Activated T-cell treated with anti-CD3 and anti-CD28 coated beads, Interleukin-2, amount 50 U/mL, for 1 hour (primary cell): ENCODE results near the gene LAMP5.

Experiments used
- DNase-seq: peaks from one replicate; pipeline ENCODE4 v3.0.0-alpha.2; 2020

The LAMP5 gene

DNA sequence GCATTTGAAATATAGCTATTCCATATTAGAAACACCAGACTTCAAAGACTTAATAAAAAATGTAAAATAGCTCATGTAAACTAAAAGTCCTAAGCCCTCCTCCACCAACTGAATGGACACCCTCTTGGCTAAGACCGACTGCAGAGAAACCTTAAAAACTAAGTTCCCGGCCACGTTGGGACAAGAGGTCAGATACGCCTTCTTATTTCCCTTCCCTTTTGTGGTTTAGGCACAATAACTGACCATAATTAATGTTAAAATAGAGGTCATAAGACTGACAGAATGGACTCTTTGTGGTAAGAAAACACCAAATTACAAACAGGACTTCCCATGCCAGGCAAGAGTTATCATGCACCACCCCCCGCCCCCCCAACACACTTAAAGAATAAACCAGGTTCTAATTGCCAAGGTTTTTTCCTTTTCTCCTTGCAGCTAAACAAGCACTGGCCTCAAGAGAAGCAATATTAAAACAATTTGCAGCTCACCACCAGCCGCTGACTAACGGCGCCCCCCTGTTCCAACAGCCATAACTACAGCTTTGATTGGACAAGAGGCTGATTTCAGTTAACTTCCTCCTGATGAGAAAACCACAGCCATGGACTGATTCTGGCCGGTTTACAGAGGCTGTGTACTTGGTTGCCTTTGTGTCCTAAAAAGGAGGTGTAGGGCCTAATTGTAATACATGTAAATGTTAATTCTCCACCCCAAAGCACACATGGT is 10.7 kb upstream of the LAMP5 start:
- no peak for DNase-seq

DNA sequence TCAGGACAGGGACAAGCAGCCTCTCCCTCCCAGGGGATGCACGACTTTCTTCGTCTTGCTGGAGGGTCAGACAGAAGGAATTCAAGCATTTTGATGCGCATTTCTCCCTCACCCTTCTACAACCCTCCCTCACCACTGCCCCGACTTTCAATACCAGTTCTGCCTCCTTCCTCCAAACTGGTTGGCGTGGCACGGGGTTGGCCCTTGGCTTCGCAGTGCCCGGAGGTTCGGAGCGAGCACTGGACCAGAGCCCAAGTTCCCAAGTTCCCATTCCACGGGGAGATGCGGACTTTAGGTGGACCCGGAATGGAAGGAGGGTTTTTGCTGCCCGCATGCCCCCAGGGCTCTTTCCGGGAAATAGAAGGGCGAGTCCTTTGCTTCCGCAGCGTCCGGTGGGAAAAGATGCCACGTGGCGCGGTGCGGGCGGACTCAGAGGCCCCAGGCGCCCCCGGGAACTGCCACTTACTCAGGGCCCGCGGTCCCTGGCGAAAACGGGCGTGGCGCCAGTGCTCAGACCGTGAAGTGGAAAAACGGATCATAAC is 8.0 kb upstream of the LAMP5 start:
- DNase-seq: no peak

DNA sequence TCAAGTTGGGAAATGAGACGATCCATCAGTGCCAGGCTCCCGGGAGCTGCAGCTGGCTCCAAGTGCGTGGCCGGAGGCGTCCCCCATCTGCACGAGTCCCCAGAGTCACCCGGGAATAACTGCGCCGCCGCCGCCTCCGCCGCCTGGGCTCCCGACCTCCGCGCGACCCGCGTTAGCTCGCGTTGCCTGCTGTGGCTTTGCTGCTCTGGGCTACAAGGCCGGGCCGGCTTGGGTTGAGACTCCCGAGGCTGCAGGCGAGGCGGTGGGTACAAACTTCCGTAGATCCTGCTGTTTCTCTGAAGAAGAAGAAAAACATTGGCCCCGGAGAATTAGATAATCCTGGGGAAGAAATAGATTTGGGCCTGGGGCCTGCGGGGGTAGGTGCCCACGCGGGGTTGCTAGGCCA is 7.4 kb upstream of the LAMP5 start:
- no peak for DNase-seq

DNA sequence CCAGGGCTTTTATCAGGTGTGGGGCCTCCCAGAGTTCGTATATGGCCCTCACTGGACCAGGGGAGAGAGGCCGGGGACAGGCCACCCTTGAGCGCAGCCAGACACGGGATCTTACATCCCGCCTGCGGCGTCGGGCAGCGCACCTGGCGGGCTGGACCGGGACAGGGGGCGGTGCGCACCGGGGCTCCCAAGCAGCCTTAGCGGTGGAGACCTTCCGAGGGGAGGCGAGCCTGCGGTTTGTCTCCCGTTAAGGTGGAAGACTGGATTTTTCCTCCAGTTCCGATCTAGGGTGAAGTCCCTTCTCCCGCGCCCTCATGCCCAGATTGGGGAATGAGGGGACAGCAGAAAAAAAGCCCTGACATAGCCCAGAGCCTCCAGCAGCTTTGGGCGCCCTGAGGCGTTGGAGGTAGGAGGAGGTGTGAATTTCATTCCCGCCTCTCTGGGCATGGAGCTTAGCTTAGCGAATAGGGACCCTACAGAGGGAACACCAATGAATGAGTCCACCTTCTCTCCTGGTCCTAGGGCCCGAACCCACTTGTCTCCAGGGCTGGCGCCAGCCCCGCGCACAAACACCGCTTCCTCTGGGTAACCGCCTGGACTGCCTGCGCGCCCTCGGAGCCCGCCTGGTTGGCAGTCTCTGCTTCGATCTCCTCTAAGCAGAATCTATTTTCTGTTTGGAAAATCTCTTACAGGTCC is 6.7 kb upstream of the LAMP5 start:
- no peak for DNase-seq

DNA sequence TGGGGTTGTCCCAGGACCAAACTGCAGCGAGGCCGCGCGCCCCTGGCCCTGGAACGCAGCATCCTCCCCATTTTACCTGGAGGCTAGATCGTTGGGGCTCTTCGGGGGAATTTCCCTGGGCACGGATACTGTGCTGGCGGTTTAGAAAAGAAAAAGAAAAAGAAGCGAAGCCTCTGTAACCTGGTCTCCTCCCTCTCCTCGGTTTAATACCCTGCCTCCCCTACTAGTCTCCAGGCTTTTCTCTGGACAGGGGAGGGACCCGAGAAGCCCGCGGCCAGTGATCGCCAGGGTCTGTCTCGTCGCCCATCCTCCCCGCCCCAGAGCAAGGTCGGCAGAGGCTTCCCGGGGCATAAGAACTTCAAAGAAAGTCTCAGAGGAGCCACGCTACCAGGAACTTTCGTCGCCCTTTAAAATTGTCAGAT is 6.1 kb upstream of the LAMP5 start:
- no peak for DNase-seq

DNA sequence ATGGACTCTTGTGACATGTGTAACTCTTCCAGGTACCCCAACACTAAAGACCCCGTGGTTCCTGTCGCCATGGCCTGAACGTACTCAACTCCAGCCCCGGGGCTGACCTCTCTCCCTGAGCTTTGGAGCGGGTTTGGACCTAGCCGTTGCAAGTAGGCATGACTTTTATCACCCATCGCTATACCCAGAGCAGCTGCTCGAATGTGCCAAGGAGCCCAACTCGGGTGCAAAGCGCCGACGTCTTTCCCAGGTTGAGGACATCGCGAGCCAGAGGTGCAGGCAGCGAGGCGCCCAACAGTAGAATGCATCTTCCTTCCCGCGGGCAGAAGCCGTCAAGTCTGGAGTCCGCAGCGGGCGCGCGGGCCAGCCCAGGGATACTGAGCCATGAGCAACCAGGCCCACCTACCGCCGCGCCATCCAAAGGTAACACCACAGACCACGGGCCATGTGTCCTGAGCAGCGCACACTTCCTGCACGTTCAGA is 5.7 kb upstream of the LAMP5 start:
- no peak for DNase-seq

DNA sequence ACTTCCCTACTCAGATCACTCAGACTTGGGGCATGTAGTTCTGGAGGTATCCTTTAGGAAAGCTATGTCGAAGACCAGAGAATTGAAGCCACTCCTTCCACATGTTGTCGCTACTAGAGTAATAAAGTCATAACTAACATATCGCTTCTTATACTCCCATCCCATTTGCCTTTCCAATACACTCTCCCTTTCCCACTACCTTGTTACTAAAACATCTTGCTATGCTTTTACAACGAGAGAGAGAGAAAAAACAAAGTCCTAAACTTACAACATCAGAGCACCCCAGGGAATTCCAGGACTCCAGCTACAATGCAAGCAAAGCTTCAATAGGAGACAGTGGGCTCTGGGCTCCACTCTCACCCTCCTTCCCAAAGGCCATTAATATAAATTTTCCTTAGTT is 5.1 kb upstream of the LAMP5 start:
- no peak for DNase-seq

DNA sequence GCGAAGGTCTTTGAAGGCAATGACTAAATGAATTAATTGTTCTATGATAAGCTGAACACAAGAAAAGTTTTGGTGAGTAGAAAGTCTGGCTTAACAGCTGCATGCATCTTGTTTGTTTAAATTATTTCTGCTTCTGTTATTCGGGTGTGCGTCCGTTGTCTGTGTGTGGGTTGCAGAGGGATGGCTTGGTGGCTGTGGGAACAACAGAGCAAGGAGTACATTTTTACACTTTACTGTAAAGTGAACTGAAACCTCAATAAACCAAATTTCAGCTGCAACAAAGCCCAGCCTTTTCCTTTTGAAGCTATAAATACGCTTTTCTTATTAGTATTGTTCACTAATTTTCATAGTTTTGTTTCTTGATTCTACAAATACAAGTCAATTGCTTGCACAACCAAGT is 3.5 kb upstream of the LAMP5 start:
- no peak for DNase-seq

DNA sequence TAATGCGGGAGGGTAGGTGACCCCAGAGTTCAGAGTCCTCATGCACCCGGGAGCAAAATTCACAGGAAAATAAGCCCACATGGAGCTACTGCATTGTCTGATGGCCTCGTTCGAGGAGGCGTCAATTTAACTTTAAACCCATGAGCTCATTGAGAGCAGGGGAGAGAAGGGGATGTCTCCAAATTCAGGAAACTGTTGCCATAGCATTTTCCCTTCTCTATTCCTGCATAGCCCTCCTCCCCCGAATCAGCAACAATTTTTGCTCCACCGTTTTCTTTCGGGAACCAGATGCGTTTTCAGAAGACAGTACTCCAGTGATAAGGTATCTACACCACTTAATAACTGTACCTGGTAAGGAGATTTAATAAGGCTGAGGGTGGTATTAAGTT is 324 bp upstream of the LAMP5 start:
- no peak for DNase-seq

DNA sequence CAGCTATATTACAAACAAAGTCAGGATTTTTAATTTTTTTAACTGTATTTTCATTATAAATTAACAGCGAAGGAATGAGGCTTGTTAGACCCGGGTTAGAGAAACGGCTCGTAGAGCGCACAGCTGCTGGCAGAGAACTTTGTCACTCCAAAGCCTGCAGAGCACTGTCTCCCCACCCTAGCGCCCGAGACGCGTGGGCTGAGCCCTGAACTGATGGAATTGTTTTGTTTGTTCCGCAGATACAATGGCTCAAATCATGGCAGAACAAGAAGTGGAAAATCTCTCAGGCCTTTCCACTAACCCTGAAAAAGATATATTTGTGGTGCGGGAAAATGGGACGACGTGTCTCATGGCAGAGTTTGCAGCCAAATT is 810 bp downstream of the LAMP5 start:
- DNase-seq: no peak

DNA sequence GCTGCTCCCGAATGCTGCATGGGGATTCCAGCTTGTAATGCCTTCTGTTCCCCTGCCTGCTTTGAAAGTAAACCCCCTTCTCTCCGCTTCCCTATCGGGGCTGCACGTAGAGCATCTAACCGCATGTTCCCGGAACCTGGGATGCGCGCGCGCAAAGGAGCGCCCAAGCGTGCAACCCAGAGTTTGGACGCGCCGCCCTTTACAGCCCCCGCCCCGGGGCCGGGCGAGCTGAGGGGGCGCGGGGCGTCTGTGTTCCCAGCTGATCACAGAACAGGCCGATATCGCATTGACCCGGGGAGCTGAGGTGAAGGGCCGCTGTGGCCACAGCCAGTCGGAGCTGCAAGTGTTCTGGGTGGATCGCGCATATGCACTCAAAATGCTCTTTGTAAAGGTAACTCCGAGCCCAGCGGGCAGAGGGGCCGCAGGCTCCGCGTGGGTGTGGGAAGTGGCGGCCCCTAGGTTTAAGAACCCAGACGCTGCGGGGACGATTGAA is 1.4 kb downstream of the LAMP5 start:
- DNase-seq: no peak

DNA sequence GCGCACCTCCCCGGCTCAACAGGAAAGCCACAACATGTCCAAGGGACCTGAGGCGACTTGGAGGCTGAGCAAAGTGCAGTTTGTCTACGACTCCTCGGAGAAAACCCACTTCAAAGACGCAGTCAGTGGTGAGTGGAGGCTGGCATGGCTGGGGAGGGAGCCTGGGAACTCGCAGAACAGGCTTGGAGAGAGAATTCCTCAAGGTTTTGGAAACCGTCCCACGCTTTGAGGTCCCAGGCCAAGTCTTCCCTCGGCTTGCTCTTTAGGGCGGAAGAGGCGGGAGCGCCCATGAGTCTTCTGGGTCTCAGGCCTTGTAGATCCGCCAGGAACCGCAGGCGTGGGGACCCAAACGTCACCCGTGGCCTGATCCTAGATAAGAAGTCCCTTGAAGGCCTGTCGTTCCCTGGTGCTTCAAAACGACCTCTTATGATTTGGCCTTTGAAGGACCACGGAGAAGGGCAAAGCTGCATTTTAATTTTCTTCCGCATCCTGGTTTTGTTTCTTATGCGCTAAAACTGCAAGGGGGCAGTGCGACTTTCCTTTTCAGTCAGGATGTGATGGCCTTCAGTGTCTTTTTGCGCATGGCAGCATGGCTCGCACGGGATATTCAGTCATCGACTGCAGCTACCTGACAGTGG is 2.0 kb downstream of the LAMP5 start:
- no peak for DNase-seq

DNA sequence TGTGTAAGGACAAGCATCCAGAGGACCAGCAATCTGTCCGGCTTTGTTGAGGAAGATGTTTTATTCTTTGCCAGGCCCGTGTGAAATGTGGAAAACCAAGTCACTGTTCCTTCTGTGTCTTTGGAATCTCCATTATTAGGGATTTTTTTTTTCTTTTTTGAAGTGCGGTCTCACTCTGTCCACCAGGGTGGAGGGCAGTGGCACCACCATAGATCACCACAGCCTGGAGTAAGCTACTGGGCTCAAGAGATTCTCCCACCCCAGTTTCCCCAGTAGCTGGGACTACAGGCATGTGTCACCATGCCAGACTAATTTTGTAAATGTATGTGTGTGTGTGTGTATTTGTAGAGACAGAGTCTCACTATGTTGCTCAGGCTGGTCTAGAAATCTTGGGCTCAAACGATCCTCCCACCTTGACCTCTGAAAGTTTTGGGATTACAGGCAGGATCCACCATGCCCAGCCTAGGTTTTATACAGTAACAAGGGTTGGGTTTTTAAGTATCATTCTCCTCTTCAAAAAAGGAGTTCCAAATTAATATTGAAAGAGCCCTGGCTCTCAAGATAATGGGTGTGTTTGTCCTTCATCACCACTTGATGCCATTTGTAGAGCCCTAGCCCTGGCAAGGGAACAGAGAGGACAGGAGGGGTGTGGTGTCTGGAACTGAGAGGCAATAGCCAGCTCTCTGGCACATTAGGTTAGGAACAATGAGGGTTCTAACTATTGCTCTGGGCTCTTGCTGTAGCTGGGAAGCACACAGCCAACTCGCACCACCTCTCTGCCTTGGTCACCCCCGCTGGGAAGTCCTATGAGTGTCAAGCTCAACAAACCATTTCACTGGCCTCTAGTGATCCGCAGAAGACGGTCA is 3.1 kb downstream of the LAMP5 start:
- DNase-seq: no peak

DNA sequence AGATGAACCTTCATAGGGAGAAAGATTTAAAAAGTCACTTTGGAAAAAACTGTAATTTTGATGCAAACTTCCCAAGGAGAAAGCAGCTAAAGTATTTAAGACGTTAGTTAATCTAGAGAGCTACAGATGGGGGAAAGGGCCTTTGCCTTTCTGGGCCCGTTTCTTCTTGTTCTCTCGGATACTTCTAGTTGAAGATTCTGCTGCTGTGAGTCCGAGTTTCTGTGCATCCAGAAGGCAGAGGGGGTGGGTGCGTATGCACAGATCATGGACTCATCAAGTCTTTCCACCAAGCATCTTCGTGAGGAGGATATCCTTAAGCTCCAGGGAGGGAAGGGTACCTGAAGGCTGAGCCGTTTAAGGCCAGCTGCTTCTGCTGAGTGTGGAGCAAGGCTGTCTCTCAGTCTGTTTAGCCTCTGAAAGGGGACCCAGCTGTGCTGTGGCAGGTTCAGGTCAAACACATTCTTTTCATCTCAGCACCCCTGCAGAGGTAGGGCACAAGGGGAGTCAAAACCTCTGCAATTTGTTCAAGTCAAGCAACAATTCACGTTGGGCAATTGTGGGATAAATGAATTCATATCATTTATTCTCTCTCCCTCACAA is 4.3 kb downstream of the LAMP5 start:
- DNase-seq: no peak

DNA sequence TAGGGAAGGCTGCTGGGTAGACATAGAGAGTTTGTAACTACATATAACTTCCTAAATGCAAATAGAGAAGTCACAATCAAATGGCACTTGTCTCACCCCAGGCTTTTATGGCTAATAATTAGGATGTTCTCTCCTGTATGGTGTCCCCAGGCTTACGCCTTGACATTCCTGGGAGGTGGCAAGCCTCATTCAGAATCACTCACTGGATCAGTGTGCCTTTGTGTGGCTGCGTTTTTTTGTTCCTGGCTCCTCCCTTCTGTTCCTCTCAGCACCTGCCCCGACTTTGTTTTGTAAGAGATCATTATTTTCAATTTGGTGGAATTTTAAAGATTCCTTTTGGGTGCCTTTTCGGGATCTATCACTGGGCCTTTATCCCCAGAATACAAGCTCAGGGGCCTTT is 5.7 kb downstream of the LAMP5 start:
- no peak for DNase-seq

DNA sequence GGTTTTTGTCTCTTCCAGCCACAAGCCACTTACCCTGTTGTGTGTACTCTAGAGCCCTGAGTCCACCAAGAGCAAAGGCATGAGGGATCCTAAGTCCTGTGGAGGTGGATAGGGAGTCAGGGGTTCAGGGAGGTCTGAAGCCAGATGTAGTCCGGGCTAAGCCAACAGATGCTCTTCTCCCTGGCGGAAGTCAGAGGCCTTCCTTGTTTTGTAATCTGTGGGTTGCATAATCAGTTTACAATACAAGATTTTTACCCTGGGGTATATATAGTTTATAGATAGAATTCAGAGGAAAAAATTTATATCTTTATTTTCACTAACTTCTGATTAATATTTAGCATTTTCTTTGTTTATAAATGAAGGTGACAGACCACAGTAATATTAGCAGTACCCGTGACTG is 9.2 kb downstream of the LAMP5 start:
- no peak for DNase-seq

DNA sequence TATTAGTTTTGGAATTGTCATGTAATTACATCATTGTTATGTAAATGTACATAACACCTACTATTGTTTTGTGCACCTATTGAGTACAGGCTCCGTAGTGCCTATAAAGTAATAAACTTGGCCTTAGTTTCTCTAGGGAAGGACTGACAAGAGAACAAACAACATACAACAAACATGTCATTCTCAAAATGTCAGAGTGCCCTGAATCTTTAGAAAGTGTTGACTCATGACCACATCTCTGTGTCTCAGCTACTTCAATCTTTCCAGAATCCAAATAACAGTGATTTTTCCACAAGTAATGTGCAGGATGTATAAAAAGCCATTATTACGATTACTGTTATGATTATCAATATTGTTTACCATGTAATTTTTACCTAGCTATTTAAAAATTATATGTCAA is 17.2 kb downstream of the LAMP5 start:
- no peak for DNase-seq

DNA sequence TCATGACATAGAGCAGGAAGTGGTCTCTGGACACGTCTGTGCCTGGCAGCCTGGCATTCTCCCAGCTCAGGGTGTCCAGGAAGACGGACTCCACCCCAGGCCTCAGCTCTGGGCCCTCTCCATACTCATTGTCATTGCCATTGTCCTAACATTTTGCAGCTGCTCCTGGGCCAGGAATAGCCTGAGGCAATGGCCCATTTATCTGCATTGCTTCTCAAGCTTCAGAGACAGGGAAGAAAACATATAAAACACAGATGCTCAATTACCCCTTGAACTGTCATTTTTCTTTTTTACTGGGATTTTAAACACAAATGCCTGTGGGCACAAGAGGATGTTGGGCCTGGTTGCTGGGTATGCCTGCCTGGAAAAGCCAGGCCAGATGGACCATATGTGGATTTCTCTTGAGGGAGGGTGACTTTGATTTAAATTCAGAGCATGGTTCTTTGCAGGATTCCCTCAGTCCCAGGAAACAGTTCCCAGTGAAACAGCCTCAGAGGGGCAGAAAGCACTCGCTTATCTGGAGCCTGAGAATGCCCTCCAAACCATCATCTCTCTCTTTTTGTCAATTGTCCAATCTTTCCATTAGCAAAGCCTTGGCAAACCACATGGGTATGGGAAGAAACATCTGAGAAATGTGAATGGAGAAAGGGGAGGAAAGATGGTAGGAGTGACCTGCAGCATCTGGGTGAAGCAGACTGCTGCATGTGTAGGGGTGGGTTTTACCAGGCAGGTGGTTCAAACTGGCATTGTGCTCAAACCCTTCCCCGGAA is 17.9 kb downstream of the LAMP5 start:
- DNase-seq: no peak

DNA sequence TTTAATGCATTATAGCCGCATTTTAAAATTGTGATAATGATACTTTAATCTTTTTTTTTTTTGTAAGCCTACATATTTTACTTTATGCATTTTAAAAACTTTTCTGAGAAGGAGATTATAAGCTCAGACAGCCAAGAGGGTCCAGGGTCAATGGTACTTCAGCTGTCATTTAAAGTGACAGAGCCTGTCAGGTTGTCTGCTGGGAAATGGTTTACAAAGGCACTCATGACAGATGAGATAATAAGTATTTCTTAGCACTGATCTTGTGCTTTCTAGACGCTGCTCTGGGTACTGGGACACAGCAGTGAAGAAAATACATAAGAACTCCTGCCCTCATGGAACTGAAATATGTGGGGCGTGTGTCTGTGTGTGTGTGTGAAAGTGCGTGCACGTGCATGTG is 19.6 kb downstream of the LAMP5 start:
- DNase-seq: no peak

DNA sequence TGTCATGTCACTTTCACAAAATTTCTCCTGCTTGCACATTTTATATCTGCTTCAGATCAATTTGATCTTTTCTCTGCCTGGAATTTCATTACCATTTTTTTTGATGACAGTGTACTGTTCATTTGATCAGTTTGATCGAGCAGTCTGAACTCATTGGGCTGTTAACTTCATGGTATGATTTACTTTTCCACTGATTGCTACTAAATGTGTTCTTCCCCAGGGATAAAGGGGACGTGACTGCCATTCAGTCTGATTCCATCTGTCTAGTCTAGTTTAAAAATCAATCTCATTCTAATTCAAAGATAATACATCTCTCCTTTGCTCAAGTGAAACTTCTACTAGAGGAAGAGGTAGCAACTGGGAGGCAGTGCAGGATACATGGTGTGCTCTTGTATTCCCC is 21.1 kb downstream of the LAMP5 start:
- no peak for DNase-seq

DNA sequence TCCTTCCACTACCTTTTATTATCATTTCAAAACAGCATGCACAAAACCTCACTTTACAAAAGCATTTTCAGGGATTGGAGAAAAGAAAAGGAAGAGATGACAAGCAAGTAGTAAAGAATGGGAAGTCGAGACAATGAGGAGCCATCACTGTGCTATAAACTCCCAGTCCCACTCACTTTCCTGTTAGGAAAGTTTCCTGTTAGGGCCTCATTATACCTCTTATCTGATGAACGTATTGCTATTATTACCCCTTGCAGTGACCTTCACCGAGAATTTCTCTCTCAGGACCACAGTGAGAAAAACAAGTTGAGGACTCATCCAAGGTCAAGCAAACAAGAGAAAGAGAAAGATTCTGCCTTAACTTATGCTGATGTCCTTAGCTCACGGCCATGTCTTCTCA is 28.8 kb downstream of the LAMP5 start:
- no peak for DNase-seq

DNA sequence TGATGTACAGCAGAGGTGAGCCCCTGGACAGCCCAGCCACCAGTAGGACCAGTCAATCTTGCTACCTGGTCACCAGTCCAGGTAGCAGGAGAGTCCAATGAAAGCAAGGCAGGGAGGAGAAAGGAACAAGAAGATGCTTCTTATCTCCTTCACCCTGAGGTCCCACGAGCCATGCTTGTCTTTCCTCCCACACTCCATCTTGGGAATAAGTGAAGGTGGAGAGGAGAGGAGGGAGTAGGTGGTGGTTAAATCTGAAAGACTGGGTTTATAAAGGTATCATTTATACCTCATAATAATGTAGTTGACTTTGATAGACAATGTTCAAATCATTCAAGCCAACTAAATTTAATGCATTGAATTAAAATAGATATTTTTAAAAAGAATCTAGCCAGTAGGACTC is 35.9 kb downstream of the LAMP5 start:
- no peak for DNase-seq
